Fibroblast of pulmonary artery (primary cell): Measurements from ENCODE around the gene C17orf58.
"Not testable (repeated sequence)": the region's sequence is repeated elsewhere in the genome, so short reads cannot be mapped to it uniquely, and the experiment has no call there.

Source experiments
- DNase-seq: peaks from one replicate; pipeline ENCODE4 v3.0.0-alpha.2; 2010; ENCODE audit warnings: low read depth
- H3K4me3 ChIP-seq: replicated peaks from 2 replicates; pipeline ENCODE4 v1.5.1; 2011; ENCODE audit warnings: low read depth, mild to moderate bottlenecking, control low read depth, low read length, moderate library complexity
- CTCF ChIP-seq: IDR thresholded peaks from 2 replicates; pipeline ENCODE4 v1.5.1; 2011; ENCODE audit warnings: mild to moderate bottlenecking, control low read depth, low read length, inconsistent platforms; ENCODE audit errors: missing control alignments

Gene C17orf58

GRCh38 chr17:67990909-67991308 is 5.4 kb downstream of the C17orf58 start:
- H3K4me3 ChIP-seq, result no peak overlapping the region
- no peak for TF ChIP-seq CTCF
- no peak for DNase-seq

- no peak for TF ChIP-seq CTCF
- no peak for DNase-seq
- H3K4me3 ChIP-seq, result no peak overlapping the region
These were observed 12.9 kb downstream of the C17orf58 start for GRCh38 chr17:67983383-67983688.

GRCh38 chr17:67982686-67983382 is 13.4 kb downstream of the C17orf58 start:
- TF ChIP-seq CTCF, result no peak
- no peak overlapping the region for H3K4me3 ChIP-seq
- DNase-seq, result no peak

- no peak for DNase-seq
- no peak overlapping the region for H3K4me3 ChIP-seq
- no peak for TF ChIP-seq CTCF
These were observed 14.1 kb downstream of the C17orf58 start for GRCh38 chr17:67982034-67982640.

- not testable (repeated sequence) for DNase-seq, H3K4me3 ChIP-seq
These were observed 15.4 kb downstream of the C17orf58 start for GRCh38 chr17:67980883-67981282.

GRCh38 chr17:67980456-67980855 is 15.8 kb downstream of the C17orf58 start:
- H3K4me3 ChIP-seq, result no peak overlapping the region
- no peak for DNase-seq
- no peak for TF ChIP-seq CTCF

GRCh38 chr17:67976306-67976705 is 20.0 kb downstream of the C17orf58 start:
- not testable (repeated sequence) for H3K4me3 ChIP-seq, DNase-seq

- no peak for TF ChIP-seq CTCF
- H3K4me3 ChIP-seq, result no peak overlapping the region
- no peak for DNase-seq
These were observed 21.6 kb downstream of the C17orf58 start for GRCh38 chr17:67974598-67975066.
